Measurements from ENCODE around the gene PRCC.

GRCh38 chr1:156760092-156760795, 7.1 kb upstream of the PRCC start:
- TF ChIP-seq CTCF (IDR thresholded peaks at IDR 0.05) (no peak), POLR2A (IDR thresholded peaks at IDR 0.05) (no peak), EP300 (IDR thresholded peaks at IDR 0.05) (no peak)
